A673 (cell line): Measurements from ENCODE around the gene SRSF2. TPM values are rescaled to one million over a fixed set of nuclear protein-coding genes. Genes with fewer than 3 reads are reported as not detected.
"Not testable (repeated sequence)": the region's sequence is repeated elsewhere in the genome, so short reads cannot be mapped to it uniquely, and the experiment has no call there.

Experiments used
- BruUV-seq: library from RNA; stranded (reverse); fragments of 400-500 nt; replicated peaks from 2 replicates; lab custom pipeline; 2021; lab: Mats Ljungman, UMichigan
- CTCF ChIA-PET: fragments of 300-600 bp; sonication (Branson Sonifier 250); formaldehyde crosslinking; loops from one replicate; lab custom pipeline; 2022; ENCODE audit warnings: antibody characterized with exemption; lab: Charles Lee
- POLR2A ChIA-PET: fragments of 300-600 bp; sonication (Branson Sonifier 250); formaldehyde crosslinking; loops from one replicate; lab custom pipeline; 2022; ENCODE audit warnings: antibody characterized with exemption; ENCODE audit not compliant: low non-redundant PET; lab: Charles Lee
- DNase-seq: peaks from one replicate; pipeline ENCODE4 v3.0.0-alpha.2; 2015; ENCODE audit warnings: low spot score
- H3K27ac ChIP-seq: fragments of 200-600 bp; sonication (generic); 2 replicates; pipeline ENCODE4 v1.5.1; 2016; ENCODE audit warnings: mixed run types, low read depth, mild to moderate bottlenecking, mixed read lengths, antibody characterized with exemption, low read length; ENCODE audit not compliant: poor library complexity, severe bottlenecking
- H3K27me3 ChIP-seq: fragments of 200-600 bp; sonication (generic); replicated peaks from 2 replicates; pipeline ENCODE4 v1.6.1; 2017; ENCODE audit warnings: mixed run types, low read depth, mild to moderate bottlenecking, mixed read lengths, antibody characterized with exemption, low read length; ENCODE audit not compliant: insufficient read depth, poor library complexity
- H3K36me3 ChIP-seq: fragments of 200-600 bp; sonication (generic); 2 replicates; pipeline ENCODE4 v1.6.1; 2016; ENCODE audit warnings: mixed run types, mild to moderate bottlenecking, mixed read lengths, antibody characterized with exemption, low read length; ENCODE audit not compliant: insufficient read depth, poor library complexity, severe bottlenecking
- H3K4me1 ChIP-seq: fragments of 200-600 bp; sonication (generic); 2 replicates; pipeline ENCODE4 v1.6.1; 2017; ENCODE audit warnings: mixed run types, mild to moderate bottlenecking, mixed read lengths, antibody characterized with exemption, low read length; ENCODE audit not compliant: insufficient read depth, poor library complexity, severe bottlenecking
- H3K4me3 ChIP-seq: fragments of 200-600 bp; sonication (generic); 2 replicates; pipeline ENCODE4 v1.5.1; 2016; ENCODE audit warnings: low read depth, mixed run types, mild to moderate bottlenecking, mixed read lengths, low read length; ENCODE audit not compliant: poor library complexity, severe bottlenecking
- H3K9me3 ChIP-seq: fragments of 200-600 bp; sonication (generic); 2 replicates; pipeline ENCODE4 v1.6.1; 2016; ENCODE audit warnings: mixed run types, low read depth, mild to moderate bottlenecking, mixed read lengths, antibody characterized with exemption, low read length; ENCODE audit not compliant: poor library complexity, severe bottlenecking
- EZH2 ChIP-seq: fragments of 200-600 bp; sonication (generic); IDR thresholded peaks from 2 replicates; pipeline ENCODE4 v1.6.1; 2017; ENCODE audit warnings: borderline replicate concordance, low read depth, mild to moderate bottlenecking, mixed read lengths, antibody characterized with exemption, low read length; ENCODE audit not compliant: poor library complexity, severe bottlenecking
- intact Hi-C: fragments of 100-400 bp; cut with micrococcal nuclease; formaldehyde crosslinking; loops from one replicate; pipeline ENCODE4 v1.10.0; 2022; ENCODE audit not compliant: unreplicated experiment
- total RNA-seq: library from RNA; stranded (reverse); gene quantifications from 2 replicates; pipeline ENCODE4 v1.2.3, GENCODE V29; 2021
- TF ChIP-seq, protein P1 (sequence below): fragments of 300-800, 200-600 bp; sonication (generic); conservative IDR thresholded peaks from 2 replicates; pipeline ENCODE4 v1.5.1; 2017; ENCODE audit warnings: low read depth, mild to moderate bottlenecking, antibody characterized with exemption, low read length, moderate library complexity, mixed read lengths

SRSF2 gene
- total RNA-seq, 1 experiment from 2014 or later = 406 TPM

DNA sequence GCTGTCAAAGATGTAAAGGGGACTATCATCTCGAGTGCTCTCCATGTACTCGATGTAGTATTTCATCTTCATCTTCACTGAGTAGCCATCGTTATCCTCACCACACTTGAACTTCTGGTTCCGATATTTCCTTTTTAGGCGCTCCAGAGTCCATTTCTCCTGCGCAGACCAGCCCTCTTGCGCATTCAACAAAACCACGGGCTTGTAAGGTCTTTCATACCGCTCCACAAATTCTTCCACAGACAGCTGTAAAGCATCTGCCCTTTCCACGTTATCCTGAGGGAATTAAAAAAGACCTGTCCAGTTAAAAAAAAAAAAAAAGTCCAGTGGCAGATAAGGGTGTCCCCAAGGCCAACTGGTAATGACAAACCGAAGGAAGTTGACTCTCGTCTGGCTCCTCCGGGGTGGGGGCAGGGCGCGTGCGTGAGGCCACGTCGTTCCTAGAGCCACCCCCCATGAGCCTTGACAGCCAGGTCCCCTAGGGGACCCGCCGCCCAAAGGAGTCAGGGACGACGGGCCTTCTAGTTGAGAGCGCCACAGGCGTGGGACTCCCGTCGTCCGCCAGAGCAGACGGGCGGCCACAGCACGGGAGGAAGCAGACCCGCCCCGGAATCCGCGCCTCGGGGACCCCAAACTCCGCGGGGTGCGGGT is 11.4 kb downstream of the SRSF2 start:
- ChIA-PET CTCF (no interaction called here), POLR2A (no interaction called here)
- Histone ChIP-seq H3K27me3 (no peaks in the 10 kb centered on the region), H3K36me3 (peaks cover 53% of the 10 kb centered on the region), H3K4me1 (peaks cover 19% of the 10 kb centered on the region), H3K27ac (peak overlapping the region; percentile 99), H3K9me3 (no peaks in the 10 kb centered on the region), H3K4me3 (peak overlapping the region; percentile 98)
- no peak for TF ChIP-seq EZH2
- TF ChIP-seq, protein P1, sequence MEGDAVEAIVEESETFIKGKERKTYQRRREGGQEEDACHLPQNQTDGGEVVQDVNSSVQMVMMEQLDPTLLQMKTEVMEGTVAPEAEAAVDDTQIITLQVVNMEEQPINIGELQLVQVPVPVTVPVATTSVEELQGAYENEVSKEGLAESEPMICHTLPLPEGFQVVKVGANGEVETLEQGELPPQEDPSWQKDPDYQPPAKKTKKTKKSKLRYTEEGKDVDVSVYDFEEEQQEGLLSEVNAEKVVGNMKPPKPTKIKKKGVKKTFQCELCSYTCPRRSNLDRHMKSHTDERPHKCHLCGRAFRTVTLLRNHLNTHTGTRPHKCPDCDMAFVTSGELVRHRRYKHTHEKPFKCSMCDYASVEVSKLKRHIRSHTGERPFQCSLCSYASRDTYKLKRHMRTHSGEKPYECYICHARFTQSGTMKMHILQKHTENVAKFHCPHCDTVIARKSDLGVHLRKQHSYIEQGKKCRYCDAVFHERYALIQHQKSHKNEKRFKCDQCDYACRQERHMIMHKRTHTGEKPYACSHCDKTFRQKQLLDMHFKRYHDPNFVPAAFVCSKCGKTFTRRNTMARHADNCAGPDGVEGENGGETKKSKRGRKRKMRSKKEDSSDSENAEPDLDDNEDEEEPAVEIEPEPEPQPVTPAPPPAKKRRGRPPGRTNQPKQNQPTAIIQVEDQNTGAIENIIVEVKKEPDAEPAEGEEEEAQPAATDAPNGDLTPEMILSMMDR = no peak
- intact Hi-C loops = no loop called here
- peak; percentile 69 for DNase-seq
- no TSS peak for BruUV-seq

DNA sequence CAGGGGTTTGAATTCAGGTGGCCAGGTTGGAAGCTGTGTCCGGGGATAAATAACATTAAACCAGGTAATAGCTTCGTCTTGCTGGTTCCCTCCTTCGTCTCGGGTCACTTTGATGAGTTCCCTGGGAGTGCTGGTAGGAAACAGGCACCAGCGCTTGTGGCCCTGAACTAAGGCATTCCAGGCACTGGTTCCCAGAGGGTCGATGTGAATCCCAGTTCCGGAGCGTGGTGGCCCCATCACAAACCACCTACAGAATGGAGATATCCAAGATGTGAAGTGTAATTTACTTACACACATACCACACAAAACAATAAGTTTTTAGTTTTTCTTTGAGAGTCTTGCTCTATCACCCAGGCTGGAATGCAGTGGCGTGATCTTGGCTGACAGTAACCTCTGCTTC is 13.3 kb downstream of the SRSF2 start:
- Histone ChIP-seq H3K4me3 (no peak overlapping the region), H3K27me3 (no peaks in the 10 kb centered on the region), H3K27ac (no peak overlapping the region), H3K4me1 (peaks cover 19% of the 10 kb centered on the region), H3K36me3 (peaks cover 62% of the 10 kb centered on the region), H3K9me3 (no peaks in the 10 kb centered on the region)
- CTCF ChIA-PET = no interaction called here
- no peak for TF ChIP-seq EZH2
- TF ChIP-seq, protein P1 = no peak
- POLR2A ChIA-PET = no interaction called here
- intact Hi-C loops = no loop called here
- no TSS peak for BruUV-seq
- DNase-seq = no peak

DNA sequence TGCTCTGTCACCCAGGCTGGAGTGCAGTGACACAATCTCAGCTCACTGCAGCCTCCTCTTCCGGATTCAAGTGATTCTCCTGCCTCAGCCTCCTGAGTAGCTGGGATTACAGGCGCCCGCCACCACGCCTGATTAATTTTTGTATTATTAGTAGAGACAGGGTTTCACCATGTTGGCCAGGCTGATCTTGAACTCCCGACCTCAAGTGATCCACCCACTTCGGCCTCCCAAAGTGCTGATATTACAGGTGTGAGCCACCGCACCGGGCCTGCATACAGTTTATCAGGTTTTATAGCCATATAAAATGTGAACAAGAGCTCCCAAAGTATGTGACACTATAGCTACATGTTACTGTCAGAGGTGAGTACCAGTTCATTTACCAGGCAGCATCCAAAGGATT is 14.2 kb downstream of the SRSF2 start:
- intact Hi-C loops, POLR2A ChIA-PET, H3K27me3 ChIP-seq, H3K4me3 ChIP-seq, H3K9me3 ChIP-seq, CTCF ChIA-PET, H3K27ac ChIP-seq, DNase-seq, BruUV-seq: not testable (repeated sequence)
- Histone ChIP-seq H3K4me1 (peaks cover 17% of the 10 kb centered on the region), H3K36me3 (peaks cover 70% of the 10 kb centered on the region)

DNA sequence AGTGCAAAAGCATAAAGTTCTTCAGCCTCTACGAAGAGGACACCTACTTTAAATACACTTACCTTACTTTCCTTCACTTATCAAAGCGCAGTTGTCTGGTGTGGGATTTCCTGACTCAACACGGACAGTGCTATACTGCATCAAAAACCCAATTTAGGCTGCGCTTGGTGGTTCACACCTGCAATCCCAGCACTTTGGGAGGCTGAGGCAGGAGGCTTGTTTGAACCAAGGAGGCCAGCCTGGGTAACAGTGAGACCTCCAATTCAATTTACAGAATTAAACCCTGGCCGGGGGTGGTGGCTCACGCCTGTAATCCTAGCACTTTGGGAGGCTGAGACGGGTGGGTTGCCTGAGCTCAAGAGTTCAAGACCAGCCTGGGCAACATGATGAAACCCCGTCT is 14.9 kb downstream of the SRSF2 start:
- peaks cover 11% of the 10 kb centered on the region for H3K4me1 ChIP-seq
- H3K27ac ChIP-seq = no peak overlapping the region
- H3K27me3 ChIP-seq = no peaks in the 10 kb centered on the region
- peaks cover 76% of the 10 kb centered on the region for H3K36me3 ChIP-seq
- BruUV-seq = no TSS peak
- POLR2A ChIA-PET = no interaction called here
- no peaks in the 10 kb centered on the region for H3K9me3 ChIP-seq
- CTCF ChIA-PET = no interaction called here
- no peak for DNase-seq
- H3K4me3 ChIP-seq = no peak overlapping the region
- intact Hi-C loops = no loop called here
- TF ChIP-seq, protein P1 = no peak
- TF ChIP-seq EZH2 = no peak
